A549 (cell line): ENCODE measurements around the gene CFAP46.

ENCODE experiments used
- MAZ ChIP-seq: fragments of 150-350 bp; IDR thresholded peaks from 2 replicates; pipeline ENCODE4 v1.6.1; 2014; ENCODE audit warnings: antibody characterized with exemption, low read depth, low read length, borderline replicate concordance
- RCOR1 ChIP-seq: fragments of 150-350 bp; IDR thresholded peaks from 2 replicates; pipeline ENCODE4 v1.6.1; 2014; ENCODE audit warnings: antibody characterized with exemption, low read length, low read depth
- TF ChIP-seq, protein P1 (sequence below): fragments of >200 bp; sonication (Bioruptor Twin); formaldehyde crosslinking; IDR thresholded peaks from 3 replicates; pipeline ENCODE4 v1.5.1; 2016

DNA sequence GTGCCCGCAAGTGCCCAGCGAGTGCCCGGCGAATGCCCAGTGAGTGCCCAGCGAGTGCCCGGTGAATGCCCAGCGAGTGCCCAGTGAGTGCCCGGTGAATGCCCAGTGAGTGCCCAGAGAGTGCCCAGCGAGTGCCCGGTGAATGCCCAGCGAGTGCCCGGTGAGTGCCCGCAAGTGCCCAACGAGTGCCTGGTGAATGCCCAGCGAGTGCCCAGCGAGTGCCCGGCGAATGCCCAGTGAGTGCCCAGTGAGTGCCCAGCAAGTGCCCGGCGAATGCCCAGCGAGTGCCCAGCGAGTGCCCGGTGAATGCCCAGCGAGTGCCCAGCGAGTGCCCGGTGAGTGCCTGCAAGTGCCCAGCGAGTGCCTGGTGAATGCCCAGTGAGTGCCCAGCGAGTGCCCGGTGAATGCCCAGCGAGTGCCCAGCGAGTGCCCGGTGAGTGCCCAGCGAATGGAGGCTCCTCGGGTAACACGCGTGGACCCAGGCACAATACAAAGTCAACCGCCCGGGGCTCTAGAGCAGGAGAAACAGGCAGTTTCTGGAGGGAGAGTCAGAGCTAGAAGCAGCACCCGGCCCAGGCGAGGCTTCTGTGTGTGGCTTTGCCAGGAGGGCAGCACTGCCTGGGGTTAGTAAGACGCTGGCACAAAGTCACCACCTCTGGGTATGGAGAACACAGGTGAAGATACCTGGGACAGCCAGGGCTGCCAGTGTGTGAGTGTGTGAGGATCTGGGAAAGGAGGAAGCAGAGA is 38.2 kb upstream of the CFAP46 start:
- TF ChIP-seq, protein P1, sequence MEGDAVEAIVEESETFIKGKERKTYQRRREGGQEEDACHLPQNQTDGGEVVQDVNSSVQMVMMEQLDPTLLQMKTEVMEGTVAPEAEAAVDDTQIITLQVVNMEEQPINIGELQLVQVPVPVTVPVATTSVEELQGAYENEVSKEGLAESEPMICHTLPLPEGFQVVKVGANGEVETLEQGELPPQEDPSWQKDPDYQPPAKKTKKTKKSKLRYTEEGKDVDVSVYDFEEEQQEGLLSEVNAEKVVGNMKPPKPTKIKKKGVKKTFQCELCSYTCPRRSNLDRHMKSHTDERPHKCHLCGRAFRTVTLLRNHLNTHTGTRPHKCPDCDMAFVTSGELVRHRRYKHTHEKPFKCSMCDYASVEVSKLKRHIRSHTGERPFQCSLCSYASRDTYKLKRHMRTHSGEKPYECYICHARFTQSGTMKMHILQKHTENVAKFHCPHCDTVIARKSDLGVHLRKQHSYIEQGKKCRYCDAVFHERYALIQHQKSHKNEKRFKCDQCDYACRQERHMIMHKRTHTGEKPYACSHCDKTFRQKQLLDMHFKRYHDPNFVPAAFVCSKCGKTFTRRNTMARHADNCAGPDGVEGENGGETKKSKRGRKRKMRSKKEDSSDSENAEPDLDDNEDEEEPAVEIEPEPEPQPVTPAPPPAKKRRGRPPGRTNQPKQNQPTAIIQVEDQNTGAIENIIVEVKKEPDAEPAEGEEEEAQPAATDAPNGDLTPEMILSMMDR: no peak
- no peak for TF ChIP-seq RCOR1
- TF ChIP-seq MAZ: no peak
